Endothelial cell of umbilical vein (primary cell): ENCODE data around the gene OR4E1.

ENCODE experiments used
- EZH2 ChIP-seq: IDR thresholded peaks from 2 replicates; pipeline ENCODE4 v1.6.1; 2012; ENCODE audit warnings: borderline replicate concordance, low read depth, mild to moderate bottlenecking, moderate library complexity, low read length, inconsistent platforms; ENCODE audit not compliant: severe bottlenecking
- JUN ChIP-seq: IDR thresholded peaks from 2 replicates; pipeline ENCODE4 v1.6.1; 2011; ENCODE audit warnings: borderline replicate concordance, low read depth; ENCODE audit not compliant: insufficient read length, insufficient read depth
- MYC ChIP-seq: IDR thresholded peaks from one replicate; pipeline ENCODE4 v1.6.1; 2011; ENCODE audit warnings: mild to moderate bottlenecking, low read depth, low read length
- POLR2AphosphoS5 ChIP-seq: IDR thresholded peaks from 2 replicates; pipeline ENCODE4 v1.6.1; 2012; ENCODE audit warnings: low read depth, mild to moderate bottlenecking, control low read depth, low read length, moderate library complexity; ENCODE audit not compliant: insufficient read depth
- TF ChIP-seq, protein P1 (sequence below), 2 donors: IDR thresholded peaks; 1 replicate in 1 of 2; 2 replicates in 1 of 2; pipeline ENCODE4 v1.5.1; 2011; ENCODE audit warnings: low read length in 2 of 2, mild to moderate bottlenecking in 2 of 2, moderate library complexity in 2 of 2, control low read depth in 1 of 2, inconsistent platforms in 1 of 2, low read depth in 1 of 2; ENCODE audit not compliant: insufficient read depth in 1 of 2; ENCODE audit errors: extremely low read depth in 1 of 2

DNA sequence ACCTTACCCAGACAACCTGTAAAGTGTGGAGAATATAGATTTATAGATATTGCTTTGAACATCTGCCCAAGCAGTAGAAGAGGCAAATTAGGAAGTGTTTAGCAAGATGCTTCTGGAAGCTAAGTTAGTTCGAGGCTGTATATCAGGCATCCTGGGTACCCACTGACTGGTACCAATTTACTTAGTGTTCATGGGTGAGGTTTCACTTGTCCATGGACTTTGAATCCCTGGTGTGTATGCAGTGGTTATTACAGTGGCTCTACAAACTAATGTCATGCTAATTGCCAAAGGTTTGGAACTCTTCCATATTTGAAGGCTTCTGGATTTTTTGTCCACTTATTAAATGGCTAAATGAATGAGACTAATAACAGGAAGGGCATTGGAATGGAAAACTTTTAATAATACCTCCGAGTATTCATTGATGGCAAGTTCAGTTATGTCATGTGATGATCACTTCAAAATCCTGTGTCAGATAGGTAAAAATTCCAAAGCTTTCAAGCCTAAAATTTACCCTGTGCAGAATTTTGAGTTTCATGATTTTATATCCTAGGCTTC, 20.2 kb downstream of the OR4E1 start, which contains the start of gene OR4E2:
- TF ChIP-seq, protein P1, sequence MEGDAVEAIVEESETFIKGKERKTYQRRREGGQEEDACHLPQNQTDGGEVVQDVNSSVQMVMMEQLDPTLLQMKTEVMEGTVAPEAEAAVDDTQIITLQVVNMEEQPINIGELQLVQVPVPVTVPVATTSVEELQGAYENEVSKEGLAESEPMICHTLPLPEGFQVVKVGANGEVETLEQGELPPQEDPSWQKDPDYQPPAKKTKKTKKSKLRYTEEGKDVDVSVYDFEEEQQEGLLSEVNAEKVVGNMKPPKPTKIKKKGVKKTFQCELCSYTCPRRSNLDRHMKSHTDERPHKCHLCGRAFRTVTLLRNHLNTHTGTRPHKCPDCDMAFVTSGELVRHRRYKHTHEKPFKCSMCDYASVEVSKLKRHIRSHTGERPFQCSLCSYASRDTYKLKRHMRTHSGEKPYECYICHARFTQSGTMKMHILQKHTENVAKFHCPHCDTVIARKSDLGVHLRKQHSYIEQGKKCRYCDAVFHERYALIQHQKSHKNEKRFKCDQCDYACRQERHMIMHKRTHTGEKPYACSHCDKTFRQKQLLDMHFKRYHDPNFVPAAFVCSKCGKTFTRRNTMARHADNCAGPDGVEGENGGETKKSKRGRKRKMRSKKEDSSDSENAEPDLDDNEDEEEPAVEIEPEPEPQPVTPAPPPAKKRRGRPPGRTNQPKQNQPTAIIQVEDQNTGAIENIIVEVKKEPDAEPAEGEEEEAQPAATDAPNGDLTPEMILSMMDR (IDR thresholded peaks at IDR 0.05; ENCODE audit: extremely low read depth in 1 of 2, insufficient read depth in 1 of 2, low read depth in 1 of 2, low read length in 2 of 2): no peak
- TF ChIP-seq POLR2AphosphoS5 (no peak), JUN (no peak), EZH2 (no peak), MYC (no peak)
